Activated CD4-positive, alpha-beta T cell treated with anti-CD3 and anti-CD28 coated beads for 4 hours (primary cell): Measurements from ENCODE around the gene PCGF3.
"Not testable (repeated sequence)": the region's sequence is repeated elsewhere in the genome, so short reads cannot be mapped to it uniquely, and the experiment has no call there.

Source experiments
- DNase-seq, 2 donors: peaks; one replicate each; pipeline ENCODE4 v3.0.0-alpha.2; 2020

PCGF3 gene

GRCh38 chr4:725391-726234 is 20.0 kb downstream of the PCGF3 start:
- DNase-seq: no peak

GRCh38 chr4:726235-726787 is 20.7 kb downstream of the PCGF3 start:
- no peak for DNase-seq

GRCh38 chr4:726838-727237 is 21.2 kb downstream of the PCGF3 start:
- no peak for DNase-seq

- DNase-seq: no peak
Observed at GRCh38 chr4:727576-727975, 21.9 kb downstream of the PCGF3 start.

GRCh38 chr4:729336-730315 is 24.0 kb downstream of the PCGF3 start:
- DNase-seq: no peak

GRCh38 chr4:730511-730910 is 24.9 kb downstream of the PCGF3 start:
- no peak for DNase-seq

GRCh38 chr4:730946-731904 is 25.6 kb downstream of the PCGF3 start:
- DNase-seq: not testable (repeated sequence)

- not testable (repeated sequence) for DNase-seq
Observed at GRCh38 chr4:731954-732353, 26.3 kb downstream of the PCGF3 start.

- no peak for DNase-seq
Observed at GRCh38 chr4:732486-732885, 26.9 kb downstream of the PCGF3 start.

GRCh38 chr4:732911-733630 is 27.4 kb downstream of the PCGF3 start:
- no peak for DNase-seq

- DNase-seq: no peak
Observed at GRCh38 chr4:733631-733980, 28.0 kb downstream of the PCGF3 start.

- DNase-seq: no peak
Observed at GRCh38 chr4:734075-734474, 28.4 kb downstream of the PCGF3 start.

GRCh38 chr4:734951-735350 is 29.3 kb downstream of the PCGF3 start:
- no peak for DNase-seq

- DNase-seq: no peak
Observed at GRCh38 chr4:735583-735982, 30.0 kb downstream of the PCGF3 start.

- not testable (repeated sequence) for DNase-seq
Observed at GRCh38 chr4:736561-736960, 30.9 kb downstream of the PCGF3 start.

GRCh38 chr4:738781-739280 is 33.2 kb downstream of the PCGF3 start:
- no peak for DNase-seq

GRCh38 chr4:739569-739968 is 33.9 kb downstream of the PCGF3 start:
- no peak for DNase-seq

- DNase-seq: no peak
Observed at GRCh38 chr4:740011-740410, 34.4 kb downstream of the PCGF3 start.

GRCh38 chr4:740656-741282 is 35.1 kb downstream of the PCGF3 start:
- DNase-seq: no peak

- DNase-seq: no peak
Observed at GRCh38 chr4:742096-742741, 36.6 kb downstream of the PCGF3 start.
